Lower leg skin (tissue), 3 donors: Measurements from ENCODE around the gene GNAI3.

Source experiments
- POLR2A ChIP-seq, 2 donors: fragments of 450-650 bp; IDR thresholded peaks; one replicate each; pipeline ENCODE4 v1.6.1; 2016 to 2017; ENCODE audit warnings: antibody characterized with exemption in 2 of 2, mild to moderate bottlenecking in 1 of 2, moderate library complexity in 1 of 2
- TF ChIP-seq, protein P1 (sequence below), 3 donors: fragments of 450-650 bp; IDR thresholded peaks; one replicate each; pipeline ENCODE4 v1.5.1; 2016; ENCODE audit warnings: antibody characterized with exemption in 3 of 3, mild to moderate bottlenecking in 3 of 3, moderate library complexity in 2 of 3

DNA sequence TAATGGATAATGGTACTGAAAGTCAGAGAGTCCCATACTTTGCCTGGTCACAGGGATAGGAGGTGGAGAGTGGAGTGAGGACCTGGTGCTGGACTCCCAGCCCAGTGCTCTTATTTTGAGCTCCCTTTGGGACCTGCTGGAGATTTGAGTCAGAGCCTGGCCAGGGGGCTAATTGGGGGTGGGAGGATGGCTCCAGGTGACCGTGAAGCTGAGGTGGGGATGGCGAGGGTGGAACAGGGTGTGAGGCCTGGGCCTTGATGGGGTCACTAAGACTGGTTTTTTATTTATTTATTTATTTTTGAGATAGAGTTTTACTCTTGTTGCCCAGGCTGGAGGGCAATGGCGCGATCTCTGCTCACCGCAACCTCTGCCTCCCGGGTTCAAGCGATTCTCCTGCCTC lies 89.0 kb downstream of the GNAI3 start:
- TF ChIP-seq, protein P1, sequence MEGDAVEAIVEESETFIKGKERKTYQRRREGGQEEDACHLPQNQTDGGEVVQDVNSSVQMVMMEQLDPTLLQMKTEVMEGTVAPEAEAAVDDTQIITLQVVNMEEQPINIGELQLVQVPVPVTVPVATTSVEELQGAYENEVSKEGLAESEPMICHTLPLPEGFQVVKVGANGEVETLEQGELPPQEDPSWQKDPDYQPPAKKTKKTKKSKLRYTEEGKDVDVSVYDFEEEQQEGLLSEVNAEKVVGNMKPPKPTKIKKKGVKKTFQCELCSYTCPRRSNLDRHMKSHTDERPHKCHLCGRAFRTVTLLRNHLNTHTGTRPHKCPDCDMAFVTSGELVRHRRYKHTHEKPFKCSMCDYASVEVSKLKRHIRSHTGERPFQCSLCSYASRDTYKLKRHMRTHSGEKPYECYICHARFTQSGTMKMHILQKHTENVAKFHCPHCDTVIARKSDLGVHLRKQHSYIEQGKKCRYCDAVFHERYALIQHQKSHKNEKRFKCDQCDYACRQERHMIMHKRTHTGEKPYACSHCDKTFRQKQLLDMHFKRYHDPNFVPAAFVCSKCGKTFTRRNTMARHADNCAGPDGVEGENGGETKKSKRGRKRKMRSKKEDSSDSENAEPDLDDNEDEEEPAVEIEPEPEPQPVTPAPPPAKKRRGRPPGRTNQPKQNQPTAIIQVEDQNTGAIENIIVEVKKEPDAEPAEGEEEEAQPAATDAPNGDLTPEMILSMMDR (IDR thresholded peaks at IDR 0.05): no peak
- no peak for TF ChIP-seq POLR2A (IDR thresholded peaks at IDR 0.05)
